Lower leg skin (tissue), 3 donors: ENCODE measurements around the gene CTNS.

Source experiments
- CTCF ChIP-seq, 3 donors: fragments of 450-650 bp; IDR thresholded peaks; one replicate each; pipeline ENCODE4 v1.5.1; 2016; ENCODE audit warnings: antibody characterized with exemption in 3 of 3, mild to moderate bottlenecking in 3 of 3, moderate library complexity in 2 of 3
- POLR2A ChIP-seq, 2 donors: fragments of 450-650 bp; IDR thresholded peaks; one replicate each; pipeline ENCODE4 v1.6.1; 2016 to 2017; ENCODE audit warnings: antibody characterized with exemption in 2 of 2, mild to moderate bottlenecking in 1 of 2, moderate library complexity in 1 of 2

GRCh38 chr17:3596804-3597464, 39.6 kb upstream of the CTNS start:
- TF ChIP-seq POLR2A (IDR thresholded peaks at IDR 0.05) (no peak), CTCF (IDR thresholded peaks at IDR 0.05) (no peak)
